GM21360 (cell line): ENCODE results near the gene GPATCH4.
A peak's percentile ranks its signal among the peaks of the same experiment; 100 is the strongest.
"Not testable (repeated sequence)": the region's sequence is repeated elsewhere in the genome, so short reads cannot be mapped to it uniquely, and the experiment has no call there.

ENCODE experiments used
- ATAC-seq: cut with Tn5 transposase; IDR thresholded peaks from one replicate; pipeline ENCODE4 v1.9.1; 2021; ENCODE audit warnings: mild to moderate bottlenecking, moderate library complexity; ENCODE audit not compliant: unreplicated experiment

The GPATCH4 gene

GRCh38 chr1:156598731-156599432 lies 2.4 kb downstream of the GPATCH4 start:
- ATAC-seq = no peak

GRCh38 chr1:156598125-156598524 lies 3.2 kb downstream of the GPATCH4 start:
- ATAC-seq = no peak

GRCh38 chr1:156596426-156596825 lies 4.9 kb downstream of the GPATCH4 start:
- no peak for ATAC-seq

- ATAC-seq = no peak
Observed at GRCh38 chr1:156595016-156595415, 6.3 kb downstream of the GPATCH4 start.

- ATAC-seq = no peak
Observed at GRCh38 chr1:156594190-156594589, 7.1 kb downstream of the GPATCH4 start.

GRCh38 chr1:156593661-156593989 lies 7.7 kb downstream of the GPATCH4 start:
- no peak for ATAC-seq

GRCh38 chr1:156592910-156593660 lies 8.2 kb downstream of the GPATCH4 start:
- ATAC-seq = no peak

- ATAC-seq = no peak
Observed at GRCh38 chr1:156592158-156592909, 8.9 kb downstream of the GPATCH4 start.

- ATAC-seq = peak; percentile 71
Observed at GRCh38 chr1:156591432-156592157, 9.7 kb downstream of the GPATCH4 start, which contains the start of gene NAXE. NAXE (plus strand) TSS chr1:156591776; CDS start chr1:156591805, 29 bp downstream.

GRCh38 chr1:156591181-156591431 lies 10.2 kb downstream of the GPATCH4 start:
- ATAC-seq = no peak

- ATAC-seq = no peak
Observed at GRCh38 chr1:156590326-156591180, 10.7 kb downstream of the GPATCH4 start.

GRCh38 chr1:156589546-156589945 lies 11.7 kb downstream of the GPATCH4 start:
- ATAC-seq = no peak

GRCh38 chr1:156587927-156588326 lies 13.4 kb downstream of the GPATCH4 start:
- ATAC-seq = not testable (repeated sequence)

- ATAC-seq = no peak
Observed at GRCh38 chr1:156586892-156587477, 14.3 kb downstream of the GPATCH4 start.

- ATAC-seq = no peak
Observed at GRCh38 chr1:156586323-156586722, 15.0 kb downstream of the GPATCH4 start.

GRCh38 chr1:156584813-156585212 lies 16.5 kb downstream of the GPATCH4 start:
- no peak for ATAC-seq

- no peak for ATAC-seq
Observed at GRCh38 chr1:156583821-156584622, 17.3 kb downstream of the GPATCH4 start.

- no peak for ATAC-seq
Observed at GRCh38 chr1:156582388-156583017, 18.8 kb downstream of the GPATCH4 start.
